ENCODE data around the gene FAF1.
"Not testable (repeated sequence)": the region's sequence is repeated elsewhere in the genome, so short reads cannot be mapped to it uniquely, and the experiment has no call there.

FAF1 gene

GRCh38 chr1:50952566-50952965 is 7.5 kb downstream of the FAF1 start:
- not testable (repeated sequence) for DNase-seq

GRCh38 chr1:50950396-50950795 is 9.7 kb downstream of the FAF1 start:
- DNase-seq = no peak

GRCh38 chr1:50949286-50949982 is 10.6 kb downstream of the FAF1 start:
- no peak for DNase-seq

GRCh38 chr1:50942334-50942733 is 17.7 kb downstream of the FAF1 start:
- no peak for DNase-seq

GRCh38 chr1:50940291-50940690 is 19.8 kb downstream of the FAF1 start:
- DNase-seq = no peak

- peak; percentile 63 for DNase-seq
Observed at GRCh38 chr1:50936321-50936720, 23.7 kb downstream of the FAF1 start.

- peak; percentile 33 for DNase-seq
Observed at GRCh38 chr1:50935276-50935675, 24.8 kb downstream of the FAF1 start.

GRCh38 chr1:50934838-50935237 is 25.2 kb downstream of the FAF1 start:
- no peak for DNase-seq

GRCh38 chr1:50933770-50934169 is 26.3 kb downstream of the FAF1 start:
- DNase-seq = not testable (repeated sequence)

GRCh38 chr1:50932043-50932442 is 28.0 kb downstream of the FAF1 start:
- DNase-seq = not testable (repeated sequence)

- DNase-seq = no peak
Observed at GRCh38 chr1:50930965-50931737, 28.9 kb downstream of the FAF1 start.

GRCh38 chr1:50930193-50930592 is 29.9 kb downstream of the FAF1 start:
- no peak for DNase-seq

GRCh38 chr1:50929376-50929958 is 30.6 kb downstream of the FAF1 start:
- peak; percentile 51 for DNase-seq

- DNase-seq = no peak
Observed at GRCh38 chr1:50923564-50923963, 36.5 kb downstream of the FAF1 start.

GRCh38 chr1:50921029-50921428 is 39.0 kb downstream of the FAF1 start:
- no peak for DNase-seq

- no peak for DNase-seq
Observed at GRCh38 chr1:50920409-50920808, 39.7 kb downstream of the FAF1 start.

- no peak for DNase-seq
Observed at GRCh38 chr1:50917138-50918137, 42.6 kb downstream of the FAF1 start.

GRCh38 chr1:50915621-50916020 is 44.4 kb downstream of the FAF1 start:
- no peak for DNase-seq

- DNase-seq = no peak
Observed at GRCh38 chr1:50913954-50914353, 46.1 kb downstream of the FAF1 start.

- DNase-seq = not testable (repeated sequence)
Observed at GRCh38 chr1:50910356-50910755, 49.7 kb downstream of the FAF1 start.

GRCh38 chr1:50907610-50908009 is 52.5 kb downstream of the FAF1 start:
- not testable (repeated sequence) for DNase-seq

GRCh38 chr1:50906050-50906449 is 54.0 kb downstream of the FAF1 start:
- DNase-seq = not testable (repeated sequence)

GRCh38 chr1:50902419-50902818 is 57.6 kb downstream of the FAF1 start:
- no peak for DNase-seq

Measured in HCEC 1CT (cell line).